ENCODE measurements around the gene DEDD. TPM values are rescaled to one million over a fixed set of nuclear protein-coding genes. Genes with fewer than 3 reads are reported as not detected.

Gene DEDD
- total RNA-seq, 1 experiment from 2014 or later = 29.8 TPM

GRCh38 chr1:161179698-161180097 is 47.2 kb upstream of the DEDD start:
- no peak overlapping the region for H3K27ac ChIP-seq
- no peak overlapping the region for H2AFZ ChIP-seq
- H3K9me3 ChIP-seq (ENCODE audit: insufficient read depth, low read depth) = no peaks in the 10 kb centered on the region
- no peaks in the 10 kb centered on the region for H3K9me2 ChIP-seq (ENCODE audit: insufficient read depth)
- ChIA-PET CTCF (no interaction called here), POLR2A (ENCODE audit: unreplicated experiment) (interaction anchor here (0.6 kb wide), 1 partner anchor 202 kb away, joined by 3 read pairs; no protein-coding TSS in a partner anchor)
- no peaks in the 10 kb centered on the region for H3K27me3 ChIP-seq (ENCODE audit: insufficient read depth, low read depth)
- H3F3A ChIP-seq (ENCODE audit: insufficient read depth, low read depth) = peaks cover 13% of the 10 kb centered on the region; the same call in 1 of the 2 replicates
- no peaks in the 10 kb centered on the region for H4K20me1 ChIP-seq (ENCODE audit: insufficient read depth)
- no peak overlapping the region for H3K4me3 ChIP-seq
- H3K79me2 ChIP-seq (ENCODE audit: low read depth) = peaks cover 14% of the 10 kb centered on the region
- TF ChIP-seq EZH2 (IDR thresholded peaks at IDR 0.05; ENCODE audit: low read depth) = no peak
- TF ChIP-seq CTCF (conservative IDR thresholded peaks at IDR 0.05) = no peak
- BruUV-seq (replicated peaks) = no TSS peak
- H3K4me1 ChIP-seq (replicated peaks; ENCODE audit: insufficient read depth) = peaks cover 25% of the 10 kb centered on the region
- H3K4me2 ChIP-seq = no peak overlapping the region
- intact Hi-C loops (cut with micrococcal nuclease; ENCODE audit: unreplicated experiment) = no loop called here
- peak in 1 of 2 experiments; percentile 69 for DNase-seq
- no peaks in the 10 kb centered on the region for H3K36me3 ChIP-seq (ENCODE audit: low read depth)

GRCh38 chr1:161177936-161178244 is 45.4 kb upstream of the DEDD start:
- POLR2A ChIA-PET (ENCODE audit: unreplicated experiment) = no interaction called here
- Histone ChIP-seq H4K20me1 (ENCODE audit: insufficient read depth) (no peaks in the 10 kb centered on the region), H3K9me3 (ENCODE audit: insufficient read depth, low read depth) (no peaks in the 10 kb centered on the region), H3K36me3 (ENCODE audit: low read depth) (peaks cover 6% of the 10 kb centered on the region), H2AFZ (peak overlapping the region; percentile 94), H3K9me2 (ENCODE audit: insufficient read depth) (no peaks in the 10 kb centered on the region), H3K4me3 (peak overlapping the region; percentile 83), H3K27ac (peak overlapping the region; percentile 61), H3K4me2 (peak overlapping the region; percentile 85), H3K27me3 (ENCODE audit: insufficient read depth, low read depth) (no peaks in the 10 kb centered on the region), H3K79me2 (ENCODE audit: low read depth) (peaks cover 14% of the 10 kb centered on the region), H3F3A (ENCODE audit: insufficient read depth, low read depth) (peaks cover 13% of the 10 kb centered on the region; the same call in 1 of the 2 replicates), H3K4me1 (replicated peaks; ENCODE audit: insufficient read depth) (peaks cover 25% of the 10 kb centered on the region)
- CTCF ChIA-PET = no interaction called here
- TF ChIP-seq EZH2 (IDR thresholded peaks at IDR 0.05; ENCODE audit: low read depth) (no peak), CTCF (conservative IDR thresholded peaks at IDR 0.05) (no peak; the same call in 1 of the 2 replicates)
- no peak for DNase-seq
- intact Hi-C loops (cut with micrococcal nuclease; ENCODE audit: unreplicated experiment) = loop anchor here (1.0 kb wide), 1 partner anchor 45 kb away; no protein-coding TSS in a partner anchor
- BruUV-seq (replicated peaks) = no TSS peak

GRCh38 chr1:161177112-161177935 is 44.9 kb upstream of the DEDD start, which contains the start of gene B4GALT3:
TSS of gene B4GALT3 (minus strand) at chr1:161177507. CDS start at chr1:161176060, 1,447 bp downstream.
- Histone ChIP-seq H3K79me2 (ENCODE audit: low read depth) (peaks cover 14% of the 10 kb centered on the region), H3K4me3 (peak within 1 kb of the TSS; percentile 83), H3K27ac (peak within 1 kb of the TSS; percentile 61), H3F3A (ENCODE audit: insufficient read depth, low read depth) (peaks cover 13% of the 10 kb centered on the region; the same call in 1 of the 2 replicates), H2AFZ (peak within 1 kb of the TSS; percentile 94), H3K9me3 (ENCODE audit: insufficient read depth, low read depth) (no peaks in the 10 kb centered on the region), H4K20me1 (ENCODE audit: insufficient read depth) (no peaks in the 10 kb centered on the region), H3K4me1 (replicated peaks; ENCODE audit: insufficient read depth) (peaks cover 19% of the 10 kb centered on the region), H3K36me3 (ENCODE audit: low read depth) (peaks cover 11% of the 10 kb centered on the region), H3K4me2 (peak within 1 kb of the TSS; percentile 85), H3K27me3 (ENCODE audit: insufficient read depth, low read depth) (no peaks in the 10 kb centered on the region), H3K9me2 (ENCODE audit: insufficient read depth) (no peaks in the 10 kb centered on the region)
- ChIA-PET POLR2A (ENCODE audit: unreplicated experiment) (interaction anchor here (0.6 to 0.7 kb wide), 4 partner anchors 11 to 504 kb away, joined by 3 to 29 read pairs (median 5); partner anchors contain the start of genes DEDD and PPOX), CTCF (interaction anchor here (0.6 kb wide), 1 partner anchor 180 kb away, joined by 13 read pairs; no protein-coding TSS in a partner anchor)
- peak; percentile 64 to 91 for DNase-seq
- TF ChIP-seq EZH2 (IDR thresholded peaks at IDR 0.05; ENCODE audit: low read depth) (no peak), CTCF (conservative IDR thresholded peaks at IDR 0.05) (peak; percentile 49; the same call in 1 of the 2 replicates)
- BruUV-seq (replicated peaks) = TSS peak; percentile 92
- intact Hi-C loops (cut with micrococcal nuclease; ENCODE audit: unreplicated experiment) = loop anchor here (1.0 kb wide), 1 partner anchor 44 kb away; no protein-coding TSS in a partner anchor

Measured in PC-9 (cell line).